Activated CD8-positive, alpha-beta memory T cell treated with anti-CD3 and anti-CD28 coated beads for 36 hours (primary cell): ENCODE data around the gene OSM. TPM values are rescaled to one million over a fixed set of nuclear protein-coding genes. Genes with fewer than 3 reads are reported as not detected.

Source experiments
- CTCF ChIA-PET: fragments of 350-600 bp; sonication (Branson Sonifier 250); formaldehyde crosslinking; loops from one replicate; lab custom pipeline; 2021; ENCODE audit warnings: antibody characterized with exemption; lab: Charles Lee
- POLR2A ChIA-PET: fragments of 350-600 bp; sonication (Branson Sonifier 250); formaldehyde crosslinking; loops from one replicate; lab custom pipeline; 2021; ENCODE audit warnings: antibody characterized with exemption; lab: Charles Lee
- total RNA-seq, 2 experiments: library from RNA; stranded (reverse); gene quantifications; one replicate each; pipeline ENCODE4 v1.2.3, GENCODE V29; 2021

OSM gene
- total RNA-seq, 2 experiments from 2014 or later, result 21.1 to 23.3 TPM

GRCh38 chr22:30289980-30290313 is 23.3 kb upstream of the OSM start:
- POLR2A ChIA-PET, result interaction anchor here (0.6 to 2.6 kb wide), 5 partner anchors 36 to 136 kb away, joined by 4 to 10 read pairs (median 5); partner anchors contain the start of genes CCDC157, MTFP1, SF3A1 and TBC1D10A
- CTCF ChIA-PET, result interaction anchor here (1.0 to 12.9 kb wide), 9 partner anchors 12 to 173 kb away, joined by 3 to 214 read pairs (median 16); partner anchors contain the start of genes RNF215, SEC14L2 and TBC1D10A

GRCh38 chr22:30289141-30289979 is 22.7 kb upstream of the OSM start, which contains the start of gene CASTOR1:
Gene CASTOR1, minus strand, starts transcription at chr22:30289505. Its CDS starts 8 bp downstream, at chr22:30289497.
- ChIA-PET POLR2A (interaction anchor here (0.6 to 2.6 kb wide), 7 partner anchors 21 to 136 kb away, joined by 3 to 10 read pairs (median 4); partner anchors contain the start of genes CCDC157, MTFP1, SF3A1 and TBC1D10A), CTCF (interaction anchor here (0.7 to 12.9 kb wide), 23 partner anchors 12 to 200 kb away, joined by 3 to 214 read pairs (median 11); partner anchors contain the start of genes CCDC157, LIF, MTFP1 and OSM)

- POLR2A ChIA-PET, result interaction anchor here (0.6 to 2.6 kb wide), 7 partner anchors 22 to 353 kb away, joined by 3 to 10 read pairs (median 7); partner anchors contain the start of genes RNF215 and TBC1D10A
- CTCF ChIA-PET, result interaction anchor here (0.7 to 12.9 kb wide), 43 partner anchors 8 to 206 kb away, joined by 3 to 214 read pairs (median 7); partner anchors contain the start of genes CCDC157, LIF, MTFP1 and OSM
Measured at GRCh38 chr22:30288419-30289140, 21.9 kb upstream of the OSM start.

GRCh38 chr22:30287648-30288418 is 21.2 kb upstream of the OSM start:
- ChIA-PET POLR2A (interaction anchor here (0.6 to 2.6 kb wide), 4 partner anchors 25 to 353 kb away, joined by 5 to 10 read pairs (median 8); partner anchors contain the start of gene RNF215), CTCF (interaction anchor here (0.7 to 12.9 kb wide), 43 partner anchors 8 to 206 kb away, joined by 3 to 214 read pairs (median 7); partner anchors contain the start of genes CCDC157, LIF, MTFP1 and OSM)

- ChIA-PET CTCF (interaction anchor here (0.7 to 12.9 kb wide), 39 partner anchors 9 to 204 kb away, joined by 3 to 214 read pairs (median 10); partner anchors contain the start of genes CCDC157, MTFP1, OSM and RNF215), POLR2A (interaction anchor here (1.5 to 2.6 kb wide), 3 partner anchors 24 to 100 kb away, joined by 5 to 10 read pairs (median 10); partner anchors contain the start of gene RNF215)
Measured at GRCh38 chr22:30286813-30287647, 20.4 kb upstream of the OSM start.

- CTCF ChIA-PET, result interaction anchor here (0.7 to 12.9 kb wide), 8 partner anchors 8 to 204 kb away, joined by 3 to 214 read pairs (median 12); partner anchors contain the start of gene RNF215
- POLR2A ChIA-PET, result no interaction called here
Measured at GRCh38 chr22:30286331-30286730, 19.7 kb upstream of the OSM start.

- ChIA-PET POLR2A (no interaction called here), CTCF (interaction anchor here (0.7 to 12.9 kb wide), 8 partner anchors 8 to 205 kb away, joined by 3 to 214 read pairs (median 12); partner anchors contain the start of gene RNF215)
Measured at GRCh38 chr22:30285846-30286200, 19.2 kb upstream of the OSM start.

- ChIA-PET CTCF (interaction anchor here (1.1 to 12.9 kb wide), 5 partner anchors 22 to 205 kb away, joined by 3 to 214 read pairs (median 18); partner anchors contain the start of gene RNF215), POLR2A (no interaction called here)
Measured at GRCh38 chr22:30285176-30285845, 18.7 kb upstream of the OSM start.

- CTCF ChIA-PET, result interaction anchor here (2.0 to 12.9 kb wide), 4 partner anchors 21 to 178 kb away, joined by 8 to 214 read pairs (median 24); partner anchors contain the start of gene RNF215
- POLR2A ChIA-PET, result no interaction called here
Measured at GRCh38 chr22:30284666-30285065, 18.0 kb upstream of the OSM start.

- CTCF ChIA-PET, result interaction anchor here (1.0 to 12.9 kb wide), 3 partner anchors 21 to 104 kb away, joined by 5 to 214 read pairs (median 8); partner anchors contain the start of gene RNF215
Measured at GRCh38 chr22:30284172-30284571, 17.5 kb upstream of the OSM start.

GRCh38 chr22:30283342-30283741 is 16.7 kb upstream of the OSM start:
- POLR2A ChIA-PET, result interaction anchor here (0.7 to 1.0 kb wide), 2 partner anchors 16 to 120 kb away, joined by 3 to 6 read pairs; no protein-coding TSS in a partner anchor

More at GRCh38 chr22:30284172-30284571, 17.5 kb upstream of the OSM start:
- POLR2A ChIA-PET, result interaction anchor here (0.7 kb wide), 1 partner anchor 119 kb away, joined by 6 read pairs; no protein-coding TSS in a partner anchor

GRCh38 chr22:30282616-30283046 is 16.0 kb upstream of the OSM start:
- ChIA-PET CTCF (no interaction called here), POLR2A (interaction anchor here (1.0 kb wide), 1 partner anchor 15 kb away, joined by 3 read pairs; no protein-coding TSS in a partner anchor)

More at GRCh38 chr22:30283342-30283741, 16.7 kb upstream of the OSM start:
- CTCF ChIA-PET, result interaction anchor here (1.0 to 12.9 kb wide), 2 partner anchors 20 to 105 kb away, joined by 5 to 214 read pairs; partner anchors contain the start of gene RNF215

GRCh38 chr22:30280505-30280904 is 13.9 kb upstream of the OSM start:
- POLR2A ChIA-PET, result no interaction called here

GRCh38 chr22:30279932-30280331 is 13.3 kb upstream of the OSM start:
- ChIA-PET CTCF (interaction anchor here (1.0 to 1.6 kb wide), 2 partner anchors 24 to 111 kb away, joined by 3 to 4 read pairs; no protein-coding TSS in a partner anchor), POLR2A (no interaction called here)

More at GRCh38 chr22:30280505-30280904, 13.9 kb upstream of the OSM start:
- CTCF ChIA-PET, result interaction anchor here (1.0 to 1.6 kb wide), 2 partner anchors 25 to 110 kb away, joined by 3 to 4 read pairs; no protein-coding TSS in a partner anchor

GRCh38 chr22:30279046-30279788 is 12.6 kb upstream of the OSM start:
- POLR2A ChIA-PET, result no interaction called here
- CTCF ChIA-PET, result interaction anchor here (1.2 to 1.6 kb wide), 2 partner anchors 23 to 108 kb away, joined by 3 read pairs; no protein-coding TSS in a partner anchor
